Measurements from ENCODE around the gene TMEM132E.

TMEM132E gene

DNA sequence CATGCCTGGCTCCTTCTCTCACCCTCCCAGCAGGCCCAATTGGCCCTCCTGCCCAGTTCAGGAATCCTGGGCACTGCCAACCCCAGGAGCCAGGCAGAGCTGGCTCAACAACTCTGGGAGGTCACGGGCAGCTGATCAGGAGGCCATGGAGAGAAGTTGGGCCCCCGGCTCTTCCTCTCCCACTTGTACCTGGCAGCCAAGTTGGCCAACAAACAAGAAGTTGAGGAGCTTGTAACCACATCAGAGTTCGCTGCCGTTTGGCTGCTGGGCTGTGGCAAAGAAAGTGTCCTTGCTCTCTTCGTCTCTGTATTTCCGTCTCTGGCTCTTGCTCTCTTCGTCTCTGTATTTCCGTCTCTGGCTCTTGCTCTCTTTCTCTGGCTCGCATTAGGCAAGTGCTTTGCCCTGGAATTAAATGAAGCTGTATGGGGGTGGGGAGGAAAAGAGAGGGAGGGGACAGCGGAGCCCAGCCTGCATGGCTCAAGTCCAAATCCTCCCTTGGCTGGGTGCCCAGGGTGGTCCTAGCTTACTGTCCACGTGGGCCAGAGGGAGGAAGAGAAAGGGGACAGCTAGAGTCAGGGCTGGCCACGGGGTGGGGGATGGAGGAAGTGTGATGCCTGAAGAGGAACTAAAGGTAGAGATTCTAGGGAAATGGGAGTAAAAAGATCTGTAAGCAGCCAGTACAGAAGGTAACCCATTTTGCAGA, 7.8 kb upstream of the TMEM132E start:
- no peak for DNase-seq

DNA sequence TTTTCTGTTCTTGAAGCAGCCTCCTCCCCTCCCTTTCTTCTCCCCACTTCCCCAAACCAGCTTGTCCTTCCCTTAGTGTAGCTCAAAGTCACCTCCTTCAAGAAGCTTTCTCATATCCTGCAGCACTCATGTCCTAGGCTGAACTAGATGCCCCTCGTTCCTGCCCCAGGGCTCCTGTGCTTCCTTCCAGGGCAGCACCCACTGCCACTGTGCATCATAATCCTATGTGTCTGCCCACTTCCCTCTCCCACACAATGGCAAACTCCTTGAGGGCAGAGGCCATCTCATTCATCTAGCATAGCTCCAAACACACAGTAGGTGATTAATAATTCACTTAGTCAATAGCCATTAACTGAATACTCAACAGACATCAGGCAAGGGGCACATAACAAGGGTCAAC, 6.9 kb upstream of the TMEM132E start:
- DNase-seq = no peak

DNA sequence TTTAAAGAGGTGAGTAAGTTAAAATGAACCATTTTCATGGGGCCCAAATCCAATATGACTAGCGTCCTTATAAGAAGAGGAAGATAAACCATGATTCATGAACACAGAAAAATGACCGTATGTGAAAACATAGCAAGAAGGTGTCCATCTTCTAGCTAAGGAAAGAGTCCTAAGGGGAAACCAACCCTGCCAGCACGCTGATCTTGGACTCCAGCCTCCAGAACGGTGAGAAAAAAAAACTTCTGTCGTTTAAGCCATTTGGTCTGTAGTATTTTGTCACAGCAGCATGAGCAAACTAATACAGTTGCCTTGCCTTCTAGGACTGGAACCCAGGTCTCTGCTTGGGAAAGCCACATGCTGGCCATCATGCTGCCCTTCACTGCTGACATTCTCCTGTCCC, 4.2 kb upstream of the TMEM132E start:
- DNase-seq = no peak

DNA sequence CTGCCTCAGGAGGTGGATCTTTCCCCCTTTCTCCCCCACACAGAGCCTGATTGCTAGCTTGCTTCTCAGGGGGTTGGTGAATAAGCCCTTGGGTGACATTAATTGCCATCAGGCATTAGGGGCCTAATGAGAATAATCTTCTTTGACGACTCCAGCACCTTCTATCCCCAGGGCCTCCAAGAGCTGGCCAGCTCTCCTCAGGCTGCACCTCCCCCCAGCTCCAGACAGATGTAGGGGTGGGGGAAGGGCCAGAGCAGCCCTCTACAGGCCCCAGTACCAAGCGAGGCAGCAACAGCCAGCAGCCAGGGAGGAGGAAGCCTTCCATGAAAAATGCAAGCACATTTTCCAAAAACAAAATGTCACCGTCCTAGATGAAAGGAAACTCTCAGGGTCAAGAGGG, 1.4 kb upstream of the TMEM132E start:
- DNase-seq = no peak

DNA sequence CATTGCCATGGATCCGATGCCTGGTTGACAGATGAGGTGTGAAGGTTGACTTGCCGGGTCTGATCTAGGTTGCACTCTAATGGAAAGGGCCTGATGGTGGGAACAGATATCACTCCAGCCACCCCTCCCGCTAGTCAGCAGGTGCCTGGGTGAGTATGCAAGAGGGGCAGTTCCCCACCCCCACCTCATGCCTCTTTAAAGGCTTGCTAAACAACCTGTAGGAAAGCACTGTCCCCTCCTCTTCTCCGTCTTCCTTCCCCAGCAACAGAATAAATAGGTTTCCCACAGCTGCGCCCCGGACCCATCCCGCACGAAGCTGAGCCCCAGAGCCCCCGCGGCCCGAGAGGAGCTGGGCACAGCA, 746 bp upstream of the TMEM132E start:
- DNase-seq = no peak

DNA sequence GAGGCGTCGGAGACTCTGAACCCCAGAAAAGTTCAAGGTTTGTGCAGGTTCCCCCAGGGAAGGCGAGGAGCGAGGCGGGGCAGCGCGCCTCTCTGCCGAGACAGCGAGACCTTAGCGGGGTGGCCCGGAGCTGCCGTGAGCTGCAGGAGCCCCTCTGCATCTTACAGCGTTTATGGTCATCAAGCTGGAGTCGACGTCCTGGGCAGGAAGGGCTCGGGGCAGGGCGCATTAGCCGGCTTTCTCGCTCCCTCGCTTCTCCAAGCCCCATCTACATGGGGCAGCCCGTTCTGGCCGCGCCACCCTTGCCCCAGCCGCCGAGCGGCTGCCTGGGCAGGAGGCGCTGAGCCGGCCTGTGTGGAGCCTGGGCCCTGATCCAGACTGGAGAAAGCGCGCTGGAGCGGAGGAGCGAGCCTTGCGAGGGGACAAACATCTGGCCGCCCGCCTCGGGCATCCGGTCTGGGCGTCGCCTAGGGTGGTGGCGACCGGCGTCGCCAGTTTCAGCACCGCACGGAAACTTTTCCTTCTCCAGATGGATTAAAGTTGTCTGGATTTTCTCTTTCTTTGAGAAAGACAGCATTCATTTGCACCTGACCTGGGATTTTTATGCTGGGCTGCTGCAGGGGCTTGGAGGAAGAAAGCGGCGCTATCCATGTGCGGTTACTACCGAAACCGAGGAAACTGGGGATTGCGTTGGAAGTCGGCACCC, 750 bp downstream of the TMEM132E start:
- DNase-seq = peak; percentile 30

DNA sequence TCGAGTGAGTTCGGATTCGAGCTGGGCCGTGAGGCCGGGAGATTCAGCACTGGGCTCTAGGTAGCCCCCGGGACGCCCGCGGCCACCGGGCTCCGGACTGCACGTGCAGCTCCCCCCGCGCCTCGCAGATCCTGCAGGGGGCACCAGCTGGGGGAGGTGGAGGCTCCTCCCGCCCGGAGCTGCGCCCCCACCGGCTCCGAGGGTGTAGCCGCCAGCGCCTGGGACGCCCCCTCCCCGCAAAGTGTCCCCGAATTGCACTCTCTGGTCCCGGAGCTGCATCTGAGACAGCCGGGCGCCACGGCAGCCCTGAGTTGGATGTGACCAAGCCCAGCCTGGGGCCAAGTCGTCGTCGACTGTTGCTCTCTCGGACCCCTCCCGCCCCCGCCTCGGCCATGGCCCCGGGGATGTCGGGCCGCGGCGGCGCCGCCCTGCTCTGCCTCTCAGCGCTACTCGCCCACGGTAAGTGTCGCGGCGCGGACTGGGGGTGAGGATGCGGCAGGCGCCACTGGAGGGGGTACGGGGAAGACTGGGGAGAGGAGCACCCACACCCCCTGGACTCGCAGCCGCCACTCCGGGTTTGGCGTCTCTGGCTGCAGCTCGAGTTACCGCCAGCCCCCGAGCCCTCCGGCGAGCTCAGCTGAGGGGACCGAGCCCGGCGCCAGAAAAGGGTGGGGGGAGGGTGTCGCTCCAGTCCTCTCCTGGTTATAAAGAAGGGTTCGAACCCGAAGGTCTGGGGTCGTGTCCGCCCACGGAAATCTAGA, 1.5 kb downstream of the TMEM132E start:
- peak; percentile 44 for DNase-seq

DNA sequence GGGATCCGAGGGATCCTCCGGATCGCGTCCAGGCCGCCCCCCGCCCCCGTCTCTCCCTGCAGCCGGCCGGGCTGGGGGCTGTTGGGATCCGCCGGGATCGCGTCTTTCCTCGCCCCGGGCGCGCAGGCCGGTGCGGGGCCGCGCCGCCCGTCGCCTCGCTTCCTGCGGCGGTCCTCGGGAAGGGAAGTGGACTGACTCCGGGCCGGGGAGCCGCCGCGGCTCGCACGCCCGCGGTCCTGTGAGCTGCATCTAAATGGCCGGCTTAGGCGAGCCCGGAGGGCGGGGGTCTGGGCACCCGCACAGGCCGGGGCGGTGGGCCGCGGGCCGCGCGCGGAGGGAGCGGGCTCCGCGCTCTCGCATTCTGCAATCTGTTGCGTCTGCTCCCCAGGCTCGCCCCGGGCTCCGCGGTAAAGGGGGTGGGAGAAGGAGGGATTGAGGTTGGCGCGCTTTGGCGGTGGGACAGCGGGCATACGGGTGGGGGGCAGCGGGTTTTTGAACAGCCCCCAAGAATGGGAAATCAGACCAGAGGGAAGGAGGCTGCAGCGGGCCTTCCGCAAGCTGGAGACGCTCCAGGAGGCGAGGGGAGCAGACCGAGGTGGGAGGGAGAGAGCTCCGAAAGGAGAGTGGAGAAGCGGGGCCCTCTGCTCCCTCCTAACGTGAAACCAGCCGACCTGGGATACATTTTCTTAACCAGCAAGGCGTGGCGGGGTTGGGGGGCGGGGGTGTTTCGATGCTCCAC, 2.2 kb downstream of the TMEM132E start:
- peak; percentile 40 for DNase-seq

DNA sequence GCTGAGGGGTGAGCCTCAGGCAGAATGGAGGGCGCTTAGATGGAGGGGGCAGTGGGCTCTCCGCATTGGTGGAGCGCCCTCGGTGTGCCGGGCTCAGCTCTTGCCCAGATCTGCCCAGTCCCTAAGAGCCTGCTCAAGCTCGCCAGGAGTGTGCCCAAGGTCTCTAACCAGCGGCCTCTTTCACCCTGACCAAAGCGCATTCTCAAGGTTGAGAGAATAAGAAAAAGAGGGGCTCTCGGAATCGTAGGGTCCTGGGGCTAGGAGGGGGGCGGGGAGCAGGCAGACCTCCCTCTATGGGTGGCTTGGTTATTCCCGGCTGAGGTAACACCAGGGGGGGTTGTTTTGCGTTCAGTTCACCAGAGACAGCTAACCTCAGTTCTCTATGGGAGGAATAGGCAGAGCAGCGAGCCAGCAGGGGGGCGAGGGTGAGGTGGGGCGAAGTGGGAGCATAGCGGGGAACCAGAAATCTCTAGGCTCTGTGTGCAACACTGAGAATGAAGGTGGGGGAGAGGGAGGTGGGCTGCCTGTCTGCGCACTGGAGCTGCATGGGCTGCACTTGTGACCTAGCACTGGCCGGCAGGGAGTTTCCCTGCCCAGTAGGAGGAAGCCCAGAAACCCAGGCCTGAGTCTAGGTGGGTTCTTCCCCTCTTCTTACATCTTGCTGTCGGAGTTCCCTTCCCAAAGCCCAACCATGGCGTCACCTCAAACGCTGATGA, 3.0 kb downstream of the TMEM132E start:
- peak; percentile 40 for DNase-seq

DNA sequence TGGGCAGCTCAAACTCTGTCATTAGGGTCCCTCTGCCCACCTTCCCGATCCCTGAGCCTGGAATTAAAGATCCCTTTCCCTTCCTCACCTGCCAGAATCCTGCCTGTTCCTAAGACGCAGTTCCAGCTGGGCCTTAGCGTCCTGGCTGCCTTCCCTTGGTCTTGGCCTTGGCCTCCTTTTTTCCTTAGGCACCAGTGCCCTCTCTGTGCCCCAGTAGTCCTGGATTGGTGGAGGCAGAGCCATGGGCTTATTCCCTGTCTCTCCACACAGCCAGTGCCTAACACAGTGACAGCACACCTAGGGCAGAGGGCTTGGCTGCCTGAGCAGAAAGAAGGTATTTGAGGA, 3.5 kb downstream of the TMEM132E start:
- DNase-seq = no peak

DNA sequence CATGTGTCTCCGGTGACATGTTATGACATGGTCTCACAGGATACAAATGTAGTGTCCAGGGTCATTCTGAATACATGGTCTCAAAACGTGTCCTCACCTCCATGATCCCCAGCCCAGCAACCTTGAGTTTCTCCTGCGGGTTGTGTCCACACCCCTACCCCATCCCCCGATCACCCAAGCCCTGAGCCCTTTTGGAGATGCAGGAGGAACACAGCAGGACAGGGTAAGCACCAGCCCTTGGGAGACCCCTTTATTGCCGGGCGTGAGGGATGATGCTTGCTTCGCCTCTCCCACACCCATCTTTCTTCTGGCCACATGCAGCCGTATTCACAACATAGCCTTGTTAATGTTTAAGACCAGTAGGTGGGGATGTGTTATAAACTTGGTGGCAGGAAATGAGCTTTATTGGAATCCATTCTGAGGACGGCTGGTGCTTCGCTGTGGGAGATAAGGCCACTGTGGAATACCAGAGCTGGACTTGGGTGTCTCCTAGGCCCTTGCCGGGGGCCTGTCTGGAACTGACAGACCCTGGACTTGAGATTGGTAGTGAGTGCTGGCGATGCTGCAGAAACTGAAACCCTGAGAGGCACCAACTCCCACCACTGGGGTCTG, 5.5 kb downstream of the TMEM132E start:
- DNase-seq = peak; percentile 12

DNA sequence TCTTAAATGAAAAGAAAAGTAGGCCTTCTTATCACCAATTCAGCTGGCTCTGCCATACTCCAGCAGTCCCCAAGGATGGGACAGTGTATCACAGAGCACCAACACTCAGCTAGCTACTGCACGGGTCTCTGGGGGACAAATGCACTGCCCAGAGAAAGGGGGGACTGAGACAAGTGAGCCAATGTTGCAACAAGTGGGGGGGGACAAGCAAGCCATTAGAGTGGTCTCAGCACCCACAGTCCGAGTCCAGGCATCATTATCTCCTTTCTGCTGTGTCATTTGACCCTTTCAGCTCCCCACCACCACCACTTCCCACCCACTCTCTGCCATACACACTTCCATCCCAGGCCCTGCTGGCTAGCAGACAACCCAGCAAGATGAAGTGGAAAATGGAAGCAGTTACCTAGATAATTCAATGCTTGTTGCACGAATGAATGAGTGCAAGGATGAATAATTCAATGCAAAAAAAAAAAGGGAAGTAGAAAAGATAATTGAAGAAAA, 7.0 kb downstream of the TMEM132E start:
- no peak for DNase-seq

DNA sequence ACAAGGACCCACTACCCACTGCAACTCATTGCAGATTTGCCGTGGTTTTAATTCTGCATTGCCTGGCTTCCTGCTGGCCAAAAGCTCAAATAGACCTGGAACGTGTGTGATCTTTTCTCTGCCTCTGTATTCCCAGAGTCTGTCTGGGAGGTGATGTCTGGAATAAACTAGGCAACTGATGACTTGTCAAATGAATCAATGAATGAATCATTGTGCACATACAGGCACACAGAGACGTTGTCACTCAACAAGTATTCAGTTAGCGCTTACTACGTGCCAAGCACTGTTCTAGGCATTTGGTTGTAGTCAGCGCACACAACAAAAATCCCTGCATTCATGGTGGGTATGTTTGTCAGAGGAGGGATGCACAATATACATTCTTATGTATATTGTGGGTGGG, 8.9 kb downstream of the TMEM132E start:
- no peak for DNase-seq

DNA sequence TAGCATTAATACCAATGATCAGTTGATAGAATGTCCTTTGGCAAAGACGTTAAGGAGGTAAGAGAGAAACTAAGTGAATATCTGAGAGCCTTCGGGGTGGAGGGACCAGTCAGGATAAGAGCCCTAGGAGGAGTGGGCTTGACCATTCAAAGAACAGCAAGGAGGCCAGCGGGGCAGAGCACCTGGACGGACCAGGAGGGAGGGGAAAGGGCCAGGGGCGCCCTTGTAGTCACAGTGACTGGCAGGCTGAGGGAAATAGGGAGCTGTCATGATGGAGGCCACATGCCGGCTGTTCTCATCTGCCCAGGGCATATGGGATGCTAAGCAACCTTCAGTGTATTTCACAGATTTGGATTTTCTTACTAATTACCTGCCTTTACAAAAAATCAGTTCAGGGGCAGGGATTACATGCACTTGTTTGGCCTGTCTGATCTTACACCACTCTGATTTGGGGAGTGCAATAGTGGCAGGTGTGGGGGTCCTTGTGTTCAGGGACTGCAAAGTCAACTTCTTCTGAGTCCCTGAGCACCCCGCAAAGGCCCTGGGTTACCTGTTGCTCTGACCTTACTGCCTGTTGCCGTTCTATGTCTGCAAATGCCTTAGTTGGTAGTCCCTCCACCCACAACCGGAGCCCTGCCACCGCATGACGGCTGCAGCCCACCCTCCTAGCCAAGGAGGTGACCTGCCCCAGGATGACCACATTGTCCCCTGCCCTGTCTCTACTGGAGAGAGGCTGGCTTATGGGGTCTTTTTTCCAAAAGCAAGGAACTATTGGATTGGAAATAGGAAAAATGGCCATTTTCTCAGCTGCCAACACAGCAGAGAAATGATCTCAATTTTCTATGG, 10.0 kb downstream of the TMEM132E start:
- DNase-seq = no peak

DNA sequence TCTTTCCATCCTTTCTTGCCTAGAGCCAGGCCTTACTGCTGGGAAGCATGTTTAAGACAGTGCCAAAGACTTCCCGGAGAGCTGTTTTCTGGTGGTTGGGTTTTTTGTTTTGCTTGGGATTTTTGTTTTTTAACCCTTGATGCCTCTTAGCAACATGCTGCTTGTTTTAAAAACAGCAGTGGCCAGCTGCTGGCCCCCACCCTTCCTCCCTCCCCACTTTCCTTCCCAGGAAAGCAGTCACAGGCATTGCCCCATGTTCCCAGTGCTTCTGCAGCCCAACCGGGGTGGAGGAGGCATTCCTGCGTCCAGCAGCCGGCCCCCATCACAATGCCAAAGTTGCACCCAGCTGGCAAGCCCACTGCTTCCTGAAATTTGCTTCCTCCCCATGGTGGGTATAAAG, 12.6 kb downstream of the TMEM132E start:
- no peak for DNase-seq

DNA sequence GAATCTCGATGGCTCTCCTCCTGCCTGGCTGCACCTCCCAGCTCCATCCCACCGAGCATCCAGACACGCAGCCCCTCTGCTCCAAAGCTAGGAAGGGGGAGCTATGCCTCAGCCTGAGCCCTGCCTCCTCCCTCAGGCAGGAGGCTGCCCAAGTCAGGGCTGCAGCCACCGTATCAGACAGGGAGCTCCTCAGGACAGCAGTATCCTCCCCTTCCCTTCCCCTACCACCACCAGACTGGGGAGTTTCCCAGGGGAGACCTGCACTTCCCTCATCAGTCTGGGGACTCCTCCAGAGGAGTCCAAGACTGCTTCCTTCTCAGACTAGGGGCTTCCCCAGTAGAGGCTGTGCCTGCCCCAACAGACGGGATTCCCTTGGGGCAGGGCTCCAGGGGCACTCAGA, 17.5 kb downstream of the TMEM132E start:
- no peak for DNase-seq

DNA sequence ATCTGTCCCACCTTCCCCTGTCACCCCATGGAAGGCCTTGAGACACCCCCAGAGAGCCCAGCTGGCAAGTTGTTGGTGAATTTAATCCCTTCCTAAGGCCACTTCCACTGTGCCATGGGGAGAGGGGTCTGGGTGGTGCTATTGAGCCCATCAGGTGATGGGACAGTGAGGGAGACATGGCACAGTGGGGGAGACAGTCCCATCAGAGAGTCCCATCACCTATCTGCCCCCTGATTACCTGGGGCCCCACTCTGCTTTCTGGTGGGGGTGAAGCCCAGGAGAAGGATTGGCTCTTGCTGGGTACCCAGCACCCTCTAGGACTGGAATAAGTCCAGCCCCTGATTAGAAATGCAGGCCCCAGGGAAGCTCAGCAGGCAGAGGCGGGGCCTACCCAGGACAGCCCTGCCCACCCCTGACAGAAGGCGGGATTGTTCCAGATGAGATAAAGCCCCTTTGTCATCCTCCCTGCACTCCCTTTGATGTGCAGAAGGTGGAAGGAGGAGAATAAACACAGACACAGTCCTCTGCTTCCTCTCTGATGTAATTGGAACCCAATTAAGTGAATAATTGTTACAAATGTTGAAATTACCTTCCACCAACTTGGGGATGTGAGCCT, 18.9 kb downstream of the TMEM132E start:
- peak; percentile 40 for DNase-seq

DNA sequence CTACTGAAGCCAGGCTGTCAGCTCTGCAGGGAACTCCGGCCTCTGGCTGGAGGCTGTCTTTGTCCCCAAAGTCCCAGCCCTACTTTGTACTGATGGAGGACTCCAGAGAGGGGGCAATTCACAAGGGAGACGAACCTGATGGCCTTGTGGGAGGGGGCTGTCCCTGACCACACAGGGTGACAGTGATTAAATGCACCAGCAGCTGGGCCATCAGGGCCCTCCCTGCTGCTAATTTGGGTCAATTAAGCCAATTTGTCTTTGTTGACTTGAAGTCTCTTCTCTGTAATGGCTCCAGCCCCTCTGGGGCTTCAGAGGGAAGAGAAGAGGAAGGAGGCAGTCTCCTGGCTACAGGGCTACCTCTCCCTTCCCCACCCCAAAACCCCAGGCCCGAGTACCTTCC, 22.0 kb downstream of the TMEM132E start:
- DNase-seq = peak; percentile 30

DNA sequence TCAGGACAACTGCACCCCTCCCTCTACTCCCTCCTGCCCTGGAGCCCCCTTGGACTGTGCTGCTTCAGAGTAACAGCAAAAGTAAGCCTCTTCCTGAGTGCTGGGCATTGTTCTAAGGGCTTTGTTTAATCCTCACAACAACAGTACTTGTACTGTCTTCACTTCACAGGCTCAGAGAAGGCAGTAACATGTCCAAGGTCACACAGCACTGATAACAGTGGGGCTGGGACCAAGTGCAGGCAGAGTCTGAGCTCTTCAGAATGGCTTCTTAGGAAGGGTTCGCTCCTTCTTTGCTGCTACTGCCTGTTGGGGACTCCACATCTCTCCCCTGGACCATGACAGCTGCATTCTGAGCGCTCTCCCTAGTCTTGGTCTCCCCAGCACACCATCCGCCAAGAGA, 24.6 kb downstream of the TMEM132E start:
- no peak for DNase-seq

DNA sequence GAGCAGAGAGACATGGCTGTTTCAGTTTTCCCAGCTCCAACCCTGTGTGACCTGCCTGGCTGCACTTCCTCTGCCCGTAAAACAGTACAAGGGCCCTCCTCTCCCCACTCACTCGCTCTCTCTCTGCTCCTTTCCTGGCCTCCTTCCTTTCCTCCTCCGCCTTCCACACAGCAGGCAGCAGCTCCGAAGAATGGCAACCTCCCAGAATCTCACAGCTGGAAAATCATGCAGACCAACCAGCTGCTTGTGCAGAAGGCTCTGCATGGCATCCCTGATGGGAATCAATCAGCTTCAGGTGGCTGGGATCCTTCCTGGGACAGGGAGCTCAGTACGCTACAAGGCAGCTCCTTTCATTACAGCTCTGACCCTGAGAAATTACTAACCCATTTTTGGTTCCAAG, 27.4 kb downstream of the TMEM132E start:
- no peak for DNase-seq

DNA sequence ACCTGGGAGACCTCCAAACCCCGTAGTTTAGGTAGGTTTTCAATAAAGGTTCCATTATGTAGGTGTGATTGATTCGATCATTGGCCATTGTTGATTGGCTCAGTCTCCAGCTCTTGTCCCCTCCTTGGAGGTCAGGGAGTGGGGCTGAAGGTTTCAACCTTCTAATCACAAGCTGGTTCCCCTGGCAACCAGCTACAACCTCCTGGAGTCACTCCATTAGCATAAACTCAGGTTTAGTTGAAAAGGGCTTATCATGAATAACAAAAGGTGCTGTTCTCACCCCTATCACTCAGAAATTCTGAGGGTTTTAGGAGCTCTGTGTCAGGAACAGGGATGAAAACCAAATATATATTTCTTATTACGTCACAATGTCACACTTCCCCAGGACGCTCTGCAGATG, 28.5 kb downstream of the TMEM132E start:
- DNase-seq = no peak
